OCI-LY7 (cell line): ENCODE results near the gene LYAR.

Source experiments
- CTCF ChIP-seq: fragments of 200-600 bp; sonication (generic); conservative IDR thresholded peaks from 2 replicates; pipeline ENCODE4 v1.5.1; 2014; ENCODE audit warnings: mild to moderate bottlenecking, antibody characterized with exemption, low read length, moderate library complexity, mixed read lengths
- EZH2phosphoT487 ChIP-seq: fragments of 200-600 bp; sonication (generic); IDR thresholded peaks from 2 replicates; pipeline ENCODE4 v1.6.1; 2018; ENCODE audit warnings: low read depth, borderline replicate concordance, mild to moderate bottlenecking, mixed run types, antibody characterized with exemption, low read length, moderate library complexity, mixed read lengths

DNA sequence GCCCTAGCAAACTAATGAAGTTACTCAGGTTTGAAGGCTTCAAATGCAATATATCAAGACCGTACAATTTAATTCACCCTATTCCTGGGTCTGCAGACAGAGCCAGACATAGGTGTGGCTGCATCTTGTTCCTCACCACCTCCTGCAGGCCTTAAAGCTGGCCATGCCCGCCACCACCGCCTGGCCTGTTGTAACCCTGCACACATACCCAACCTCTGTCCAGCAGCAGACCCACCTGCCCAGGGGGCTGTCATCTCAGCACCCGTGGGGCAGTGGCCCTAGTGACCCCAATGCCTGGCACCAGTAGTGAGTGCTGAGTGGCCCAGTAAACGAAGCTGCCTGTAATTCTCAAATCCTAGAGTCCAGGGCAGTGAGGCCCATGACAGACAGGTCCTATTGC is 40.8 kb upstream of the LYAR start:
- TF ChIP-seq CTCF (no peak), EZH2phosphoT487 (no peak)
